HepG2 (cell line): ENCODE measurements around the gene PTPN12. TPM values are rescaled to one million over a fixed set of nuclear protein-coding genes. Genes with fewer than 3 reads are reported as not detected.

Experiments used
- ATAC-seq: fragments of 200-7000 bp; cut with Tn5 transposase; 3 replicates; pipeline ENCODE4 v1.9.1; 2020; ENCODE audit warnings: mild to moderate bottlenecking, moderate library complexity
- BruUV-seq: library from RNA; stranded (reverse); fragments of 400-500 nt; replicated peaks from 2 replicates; lab custom pipeline; 2021; lab: Mats Ljungman, UMichigan
- CTCF ChIA-PET: fragments of 300-600 bp; formaldehyde crosslinking; extraction: SDS; loops from one replicate; lab custom pipeline; 2021; ENCODE audit warnings: low total read pairs, inconsistent platforms, low intra/inter-chr PET ratio; lab: Yijun Ruan, JAX
- POLR2A ChIA-PET: fragments of 350-600 bp; sonication (Branson Sonifier 250); formaldehyde crosslinking; loops from one replicate; lab custom pipeline; 2020; ENCODE audit warnings: antibody characterized with exemption, inconsistent platforms; lab: Yijun Ruan, JAX
- DNase-seq: peaks from one replicate; pipeline ENCODE4 v3.0.0-alpha.2; 2015; ENCODE audit warnings: low spot score
- FAIRE-seq: peaks from 3 replicates; lab custom pipeline; 2011; peaks lifted over from hg19 to GRCh38; lab: Jason Lieb, UNC
- H2AFZ ChIP-seq: one replicate; pipeline ENCODE4 v1.6.1; 2011; ENCODE audit warnings: low read length, inconsistent platforms
- H3K27ac ChIP-seq: fragments of 300-600 bp; 3 replicates; pipeline ENCODE4 v1.8.0; 2011; ENCODE audit warnings: mixed run types, mild to moderate bottlenecking, mixed read lengths, low read length, inconsistent platforms; ENCODE audit not compliant: insufficient read depth; ENCODE audit errors: extremely low read length
- H3K27me3 ChIP-seq, 2 experiments: fragments of 200-600 bp in 1 of 2; 2 replicates in 1 of 2; 3 replicates in 1 of 2; pipeline versions ENCODE4 v1.6.0 to v1.8.0; 2011; ENCODE audit warnings: low read length in 2 of 2, mild to moderate bottlenecking in 2 of 2, moderate library complexity in 2 of 2, inconsistent platforms in 1 of 2; ENCODE audit not compliant: insufficient read depth in 2 of 2, control insufficient read depth in 1 of 2
- H3K36me3 ChIP-seq, 2 experiments: fragments of 200-600 bp in 1 of 2; replicated peaks in 1 of 2; 2 replicates in 1 of 2; 3 replicates in 1 of 2; pipeline versions ENCODE4 v1.5.1 to v1.8.0; 2011; ENCODE audit warnings: low read length in 2 of 2, inconsistent platforms in 1 of 2; ENCODE audit not compliant: insufficient read depth in 2 of 2, control insufficient read depth in 1 of 2
- H3K4me1 ChIP-seq: 2 replicates; pipeline ENCODE4 v1.5.1; 2012; ENCODE audit warnings: low read length, inconsistent platforms; ENCODE audit not compliant: insufficient read depth
- H3K4me2 ChIP-seq: 2 replicates; pipeline ENCODE4 v1.6.0; 2011; ENCODE audit warnings: low read depth, low read length, inconsistent platforms
- H3K4me3 ChIP-seq, 3 experiments: fragments of 200-600 bp in 1 of 3; sonication (generic), shearing (Covaris generic) in 1 of 3; replicated peaks in 1 of 3; 2 replicates each; pipeline ENCODE4 v1.5.1; 2011 to 2016; ENCODE audit warnings: low read length in 3 of 3, inconsistent platforms in 2 of 3, low read depth in 2 of 3, mild to moderate bottlenecking in 2 of 3, control low read depth in 1 of 3, mixed read lengths in 1 of 3; ENCODE audit not compliant: insufficient read depth in 1 of 3
- H3K79me2 ChIP-seq: one replicate; pipeline ENCODE4 v1.6.1; 2011; ENCODE audit warnings: low read length, inconsistent platforms; ENCODE audit not compliant: insufficient read depth
- H3K9ac ChIP-seq: 2 replicates; pipeline ENCODE4 v1.6.0; 2011; ENCODE audit warnings: mild to moderate bottlenecking, low read depth, low read length, inconsistent platforms; ENCODE audit not compliant: insufficient read depth
- H3K9me3 ChIP-seq: 2 replicates; pipeline ENCODE4 v1.5.1; 2012; ENCODE audit warnings: mild to moderate bottlenecking, low read length
- H4K20me1 ChIP-seq: 2 replicates; pipeline ENCODE4 v1.6.0; 2011; ENCODE audit warnings: inconsistent platforms, mild to moderate bottlenecking, low read length, moderate library complexity; ENCODE audit not compliant: insufficient read depth
- CENPX ChIP-seq: sonication (generic); formaldehyde crosslinking; IDR thresholded peaks from 2 replicates; pipeline ENCODE4 v1.9.0; 2021; ENCODE audit warnings: mild to moderate bottlenecking, missing genetic modification reagents, moderate library complexity
- CREM ChIP-seq, 2 experiments: sonication (generic) in 1 of 2; formaldehyde crosslinking in 1 of 2; IDR thresholded peaks; 2 replicates each; pipeline versions ENCODE4 v1.4.0 to v1.6.1; 2016 to 2020; ENCODE audit warnings: antibody characterized with exemption in 1 of 2, mild to moderate bottlenecking in 1 of 2, missing genetic modification reagents in 1 of 2
- HNRNPLL ChIP-seq: fragments of 200-400 bp; formaldehyde crosslinking; IDR thresholded peaks from 2 replicates; pipeline ENCODE4 v1.6.1; 2017; ENCODE audit warnings: mild to moderate bottlenecking, low read depth, low read length; ENCODE audit not compliant: poor library complexity, severe bottlenecking
- RAD21 ChIP-seq: fragments of 450-650 bp; formaldehyde crosslinking; IDR thresholded peaks from 2 replicates; pipeline ENCODE4 v1.5.0; 2020; ENCODE audit warnings: mild to moderate bottlenecking
- RBAK ChIP-seq: sonication (generic); formaldehyde crosslinking; IDR thresholded peaks from 2 replicates; pipeline ENCODE4 v1.5.1; 2020; ENCODE audit warnings: mild to moderate bottlenecking, missing genetic modification reagents
- RCOR2 ChIP-seq: IDR thresholded peaks from 2 replicates; pipeline ENCODE4 v1.6.1; 2016; ENCODE audit warnings: missing biosample characterization, missing genetic modification reagents
- RXRB ChIP-seq: IDR thresholded peaks from 2 replicates; pipeline ENCODE4 v1.6.1; 2016; ENCODE audit warnings: borderline replicate concordance, missing genetic modification reagents, missing compliant biosample characterization
- SMC3 ChIP-seq: IDR thresholded peaks from 2 replicates; pipeline ENCODE4 v1.6.1; 2011; ENCODE audit warnings: low read length, improper control_type of control experiment
- SOX13 ChIP-seq, 3 experiments: fragments of 450-650 bp in 1 of 3; sonication (generic) in 1 of 3; formaldehyde crosslinking in 1 of 3; IDR thresholded peaks in 2 of 3; conservative IDR thresholded peaks in 1 of 3; 2 replicates each; pipeline versions ENCODE4 v1.5.0 to v1.6.1; 2016 to 2020; ENCODE audit warnings: antibody characterized with exemption in 1 of 3, mild to moderate bottlenecking in 1 of 3, missing compliant biosample characterization in 1 of 3, missing genetic modification reagents in 1 of 3, moderate library complexity in 1 of 3
- ZNF292 ChIP-seq: sonication (generic); formaldehyde crosslinking; IDR thresholded peaks from 2 replicates; pipeline ENCODE4 v1.8.1; 2022; ENCODE audit warnings: mild to moderate bottlenecking, low read depth, missing genetic modification reagents, borderline replicate concordance
- ZNF430 ChIP-seq: sonication (generic); formaldehyde crosslinking; IDR thresholded peaks from 2 replicates; pipeline ENCODE4 v1.9.0; 2021; ENCODE audit warnings: mild to moderate bottlenecking, missing genetic modification reagents
- WGBS: methylation state at CpG from one replicate; pipeline ENCODE4 v1.1.6; 2017; ENCODE audit warnings: low lambda C conversion rate; 5-methylcytosine and 5-hydroxymethylcytosine counted together
- in situ Hi-C: cut with HindIII; loops from 2 replicates; pipeline ENCODE4 v1.10.0; 2017; ENCODE audit warnings: low pct_unique_long_range_greater_than_20kb; ENCODE audit not compliant: extremely low pct_ligation_motif_present
- intact Hi-C: fragments of 100-400 bp; cut with micrococcal nuclease; formaldehyde crosslinking; loops from one replicate; pipeline ENCODE4 v1.10.0; 2022; ENCODE audit not compliant: unreplicated experiment
- polyA plus RNA-seq, 8 experiments: library from polyadenylated mRNA; depleted of rRNA in 3 of 8; stranded (reverse) in 7 of 8; unstranded in 1 of 8; fragments of >200 nt; fragmentation: Illumina TruSeq in 4 of 8; extraction: Trizol in 4 of 8; gene quantifications; 2 replicates each; pipeline versions ENCODE4 v1.2.1 to v1.2.3, GENCODE V29; 2011 to 2016; ENCODE audit warnings: low read depth in 4 of 8, missing spikeins in 1 of 8, mixed read lengths in 1 of 8; ENCODE audit not compliant: insufficient read depth in 1 of 8
- total RNA-seq, 5 experiments: library from RNA; depleted of rRNA; stranded (reverse); fragments of >200 nt; fragmentation: Illumina TruSeq; extraction: Trizol; gene quantifications; 2 replicates each; pipeline ENCODE4 v1.2.3, GENCODE V29; 2016; ENCODE audit warnings: low read depth in 1 of 5
- TF ChIP-seq, protein P1 (sequence below): IDR thresholded peaks from 2 replicates; pipeline ENCODE4 v1.6.1; 2016; ENCODE audit warnings: low read depth, borderline replicate concordance
- TF ChIP-seq, protein P2 (sequence below): sonication (generic); formaldehyde crosslinking; IDR thresholded peaks from 2 replicates; pipeline ENCODE4 v1.5.1; 2020; ENCODE audit warnings: mild to moderate bottlenecking, missing genetic modification reagents
- TF ChIP-seq, protein P3 (sequence below): sonication (generic); formaldehyde crosslinking; IDR thresholded peaks from 2 replicates; pipeline ENCODE4 v1.8.0; 2022; ENCODE audit warnings: mild to moderate bottlenecking, missing genetic modification reagents; ENCODE audit not compliant: insufficient replicate concordance
- TF ChIP-seq, protein P4 (sequence below): IDR thresholded peaks from 2 replicates; pipeline ENCODE4 v1.6.1; 2018; ENCODE audit warnings: missing genetic modification reagents

PTPN12 gene
- total and polyA plus RNA-seq, 2 of the 13 experiments (the other 11 are each of a cell fraction or from before 2014, with no cell fraction given) = 22.9 to 56.8 TPM

DNA sequence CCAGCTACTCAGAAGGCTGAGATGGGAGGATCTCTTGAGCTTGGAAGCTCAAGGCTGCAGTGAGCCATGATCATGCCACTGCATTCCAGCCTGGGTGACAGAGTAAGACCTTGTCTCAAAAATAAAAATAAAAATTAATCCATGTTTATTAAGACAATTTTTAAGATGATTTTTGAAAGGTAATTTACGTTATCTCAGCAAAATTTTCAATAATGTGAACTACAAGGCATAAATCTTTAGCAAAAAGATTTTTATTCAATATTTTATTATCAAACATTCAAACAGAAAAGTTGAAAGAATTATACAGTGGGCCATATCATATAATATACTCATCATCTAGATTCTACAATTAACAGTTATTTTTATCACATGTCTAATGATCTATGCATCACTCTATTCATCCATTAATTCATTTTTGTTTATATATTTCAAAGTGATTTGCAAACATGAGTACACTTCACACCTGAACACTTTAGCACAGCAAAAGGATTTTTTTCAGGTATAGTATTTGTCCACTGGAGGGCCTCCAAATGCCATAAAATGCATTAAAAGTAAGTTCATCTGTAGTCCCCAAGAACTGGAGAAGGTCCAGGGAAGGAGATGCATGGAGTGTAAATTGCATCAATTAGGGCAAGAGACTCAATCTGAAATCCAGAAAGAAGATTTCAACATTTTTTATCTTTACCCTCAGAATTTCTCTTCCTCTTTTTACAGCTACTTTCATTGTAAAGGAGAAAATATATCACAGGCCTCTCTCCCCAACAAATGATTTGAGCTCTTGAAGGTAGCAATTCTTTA lies 120.5 kb downstream of the PTPN12 start:
- TSS peak; percentile 18 for BruUV-seq
- no peaks in the 10 kb centered on the region for H3K9me3 ChIP-seq
- 0 out of 5 replicates have a peak, but pooled peaks cover 1 to 13% of the 10 kb centered on the region in 2 experiments for H3K36me3 ChIP-seq
- FAIRE-seq (peak; percentile 30), ATAC-seq (peak; percentile 73), DNase-seq (peak; percentile 53)
- ChIA-PET POLR2A (no interaction called here), CTCF (interaction anchor here (1.1 to 4.7 kb wide), 2 partner anchors 100 to 101 kb away, joined by 4 to 34 read pairs; no protein-coding TSS in a partner anchor)
- in situ Hi-C loops (loop anchor here (5.0 kb wide), 1 partner anchor 100 kb away; no protein-coding TSS in a partner anchor), intact Hi-C loops (loop anchor here (1.0 to 10.0 kb wide), 3 partner anchors 40 to 237 kb away; partner anchors contain the start of gene RSBN1L)
- 66% methylated on average over 1 of the region's 1 CpG for WGBS
- H3K4me2 ChIP-seq = no peak overlapping the region
- no peak overlapping the region for H3K4me3 ChIP-seq
- no peaks in the 10 kb centered on the region for H3K79me2 ChIP-seq
- H3K4me1 ChIP-seq = peaks cover 6% of the 10 kb centered on the region
- no peak overlapping the region for H2AFZ ChIP-seq
- H3K9ac ChIP-seq = no peak overlapping the region
- no peak overlapping the region for H3K27ac ChIP-seq
- H4K20me1 ChIP-seq = no peaks in the 10 kb centered on the region
- H3K27me3 ChIP-seq = no peaks in the 10 kb centered on the region
- TF ChIP-seq, protein P1, sequence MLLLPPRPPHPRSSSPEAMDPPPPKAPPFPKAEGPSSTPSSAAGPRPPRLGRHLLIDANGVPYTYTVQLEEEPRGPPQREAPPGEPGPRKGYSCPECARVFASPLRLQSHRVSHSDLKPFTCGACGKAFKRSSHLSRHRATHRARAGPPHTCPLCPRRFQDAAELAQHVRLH (CRISPR knock-in tag) = no peak
- TF ChIP-seq SOX13 (IDR thresholded peaks at IDR 0.05) = no peak
- TF ChIP-seq SOX13 (CRISPR knock-in tag; conservative IDR thresholded peaks at IDR 0.05 in 1 of 2, IDR thresholded peaks at IDR 0.05 in 1 of 2) = no peak
- no peak for TF ChIP-seq RCOR2
- TF ChIP-seq, protein P2, sequence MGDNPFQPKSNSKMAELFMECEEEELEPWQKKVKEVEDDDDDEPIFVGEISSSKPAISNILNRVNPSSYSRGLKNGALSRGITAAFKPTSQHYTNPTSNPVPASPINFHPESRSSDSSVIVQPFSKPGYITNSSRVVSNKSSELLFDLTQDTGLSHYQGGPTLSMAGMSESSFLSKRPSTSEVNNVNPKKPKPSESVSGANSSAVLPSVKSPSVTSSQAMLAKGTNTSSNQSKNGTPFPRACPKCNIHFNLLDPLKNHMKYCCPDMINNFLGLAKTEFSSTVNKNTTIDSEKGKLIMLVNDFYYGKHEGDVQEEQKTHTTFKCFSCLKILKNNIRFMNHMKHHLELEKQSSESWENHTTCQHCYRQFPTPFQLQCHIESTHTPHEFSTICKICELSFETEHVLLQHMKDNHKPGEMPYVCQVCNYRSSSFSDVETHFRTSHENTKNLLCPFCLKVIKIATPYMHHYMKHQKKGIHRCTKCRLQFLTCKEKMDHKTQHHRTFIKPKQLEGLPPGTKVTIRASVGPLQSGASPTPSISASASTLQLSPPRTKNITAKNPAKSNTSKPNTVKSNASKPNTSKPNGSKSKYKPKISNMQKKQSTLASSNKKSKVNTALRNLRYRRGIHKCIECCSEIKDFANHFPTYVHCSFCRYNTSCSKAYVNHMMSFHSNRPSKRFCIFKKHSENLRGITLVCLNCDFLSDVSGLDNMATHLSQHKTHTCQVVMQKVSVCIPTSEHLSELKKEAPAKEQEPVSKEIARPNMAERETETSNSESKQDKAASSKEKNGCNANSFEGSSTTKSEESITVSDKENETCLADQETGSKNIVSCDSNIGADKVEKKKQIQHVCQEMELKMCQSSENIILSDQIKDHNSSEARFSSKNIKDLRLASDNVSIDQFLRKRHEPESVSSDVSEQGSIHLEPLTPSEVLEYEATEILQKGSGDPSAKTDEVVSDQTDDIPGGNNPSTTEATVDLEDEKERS (CRISPR knock-in tag) = no peak
- peak; percentile 55 for TF ChIP-seq RAD21 (CRISPR knock-in tag)
- TF ChIP-seq RXRB (CRISPR knock-in tag) = peak; percentile 30; the same call in 1 of the 2 replicates
- no peak for TF ChIP-seq CREM (IDR thresholded peaks at IDR 0.05)
- no peak for TF ChIP-seq CREM (CRISPR knock-in tag; IDR thresholded peaks at IDR 0.05)
- peak; percentile 78 for TF ChIP-seq SMC3
- no peak for TF ChIP-seq CENPX (CRISPR knock-in tag)
- no peak for TF ChIP-seq ZNF430
- TF ChIP-seq, protein P3, sequence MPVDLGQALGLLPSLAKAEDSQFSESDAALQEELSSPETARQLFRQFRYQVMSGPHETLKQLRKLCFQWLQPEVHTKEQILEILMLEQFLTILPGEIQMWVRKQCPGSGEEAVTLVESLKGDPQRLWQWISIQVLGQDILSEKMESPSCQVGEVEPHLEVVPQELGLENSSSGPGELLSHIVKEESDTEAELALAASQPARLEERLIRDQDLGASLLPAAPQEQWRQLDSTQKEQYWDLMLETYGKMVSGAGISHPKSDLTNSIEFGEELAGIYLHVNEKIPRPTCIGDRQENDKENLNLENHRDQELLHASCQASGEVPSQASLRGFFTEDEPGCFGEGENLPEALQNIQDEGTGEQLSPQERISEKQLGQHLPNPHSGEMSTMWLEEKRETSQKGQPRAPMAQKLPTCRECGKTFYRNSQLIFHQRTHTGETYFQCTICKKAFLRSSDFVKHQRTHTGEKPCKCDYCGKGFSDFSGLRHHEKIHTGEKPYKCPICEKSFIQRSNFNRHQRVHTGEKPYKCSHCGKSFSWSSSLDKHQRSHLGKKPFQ = no peak
- TF ChIP-seq ZNF292 (CRISPR knock-in tag) = no peak
- TF ChIP-seq RBAK (CRISPR knock-in tag) = no peak
- TF ChIP-seq HNRNPLL = no peak
- TF ChIP-seq, protein P4, sequence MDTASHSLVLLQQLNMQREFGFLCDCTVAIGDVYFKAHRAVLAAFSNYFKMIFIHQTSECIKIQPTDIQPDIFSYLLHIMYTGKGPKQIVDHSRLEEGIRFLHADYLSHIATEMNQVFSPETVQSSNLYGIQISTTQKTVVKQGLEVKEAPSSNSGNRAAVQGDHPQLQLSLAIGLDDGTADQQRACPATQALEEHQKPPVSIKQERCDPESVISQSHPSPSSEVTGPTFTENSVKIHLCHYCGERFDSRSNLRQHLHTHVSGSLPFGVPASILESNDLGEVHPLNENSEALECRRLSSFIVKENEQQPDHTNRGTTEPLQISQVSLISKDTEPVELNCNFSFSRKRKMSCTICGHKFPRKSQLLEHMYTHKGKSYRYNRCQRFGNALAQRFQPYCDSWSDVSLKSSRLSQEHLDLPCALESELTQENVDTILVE (CRISPR knock-in tag) = no peak
